HG03095 (cell line): ENCODE data around the gene PALS1.
"Not testable (repeated sequence)": the region's sequence is repeated elsewhere in the genome, so short reads cannot be mapped to it uniquely, and the experiment has no call there.

Source experiments
- ATAC-seq: cut with Tn5 transposase; IDR thresholded peaks from one replicate; pipeline ENCODE4 v1.9.1; 2021; ENCODE audit warnings: moderate library complexity; ENCODE audit not compliant: unreplicated experiment

Gene PALS1

DNA sequence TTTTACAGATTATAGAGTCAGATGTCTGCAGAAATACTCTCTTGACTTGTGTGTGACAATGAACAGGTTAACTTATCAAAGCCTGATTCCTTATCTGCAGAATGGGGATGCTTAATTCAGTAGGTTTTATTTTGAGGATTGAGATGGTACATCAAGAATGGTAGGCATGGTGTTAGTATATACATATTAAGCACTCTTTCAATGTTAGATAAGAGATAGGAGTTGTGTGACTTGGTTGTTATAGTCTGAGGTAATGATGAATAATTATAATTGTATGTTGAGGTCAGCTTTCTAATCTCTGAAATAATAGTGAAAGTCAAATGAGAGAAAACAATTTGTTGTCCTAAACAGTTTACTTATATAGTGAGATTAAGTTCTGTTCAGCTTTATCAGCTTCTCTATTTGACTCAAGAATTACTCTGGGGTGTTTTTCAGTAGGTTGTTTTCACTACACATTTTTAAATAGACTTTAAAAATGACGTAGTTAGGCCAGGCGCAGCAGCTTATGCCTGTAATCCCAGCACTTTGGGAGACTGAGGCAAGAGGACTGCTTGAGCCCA is 11.9 kb downstream of the PALS1 start:
- no peak for ATAC-seq

DNA sequence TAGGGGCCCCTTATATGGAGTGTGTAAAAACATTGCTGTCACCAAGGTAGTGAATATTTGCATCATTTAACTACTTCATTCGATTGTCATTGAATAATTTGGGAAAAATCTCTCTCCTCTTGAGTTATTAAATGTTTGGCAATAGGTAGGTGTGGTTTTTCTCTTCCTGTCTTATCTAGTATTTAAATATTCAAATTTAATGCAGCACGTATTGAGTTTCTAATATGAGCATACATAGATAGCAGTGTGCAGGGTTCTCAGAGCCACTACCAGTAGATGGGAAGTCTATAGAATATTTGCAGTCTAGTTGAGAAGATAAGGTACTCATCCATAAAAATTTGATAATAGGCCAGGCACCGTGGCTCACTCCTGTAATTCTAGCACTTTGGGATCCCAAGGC is 16.7 kb downstream of the PALS1 start:
- ATAC-seq = no peak

DNA sequence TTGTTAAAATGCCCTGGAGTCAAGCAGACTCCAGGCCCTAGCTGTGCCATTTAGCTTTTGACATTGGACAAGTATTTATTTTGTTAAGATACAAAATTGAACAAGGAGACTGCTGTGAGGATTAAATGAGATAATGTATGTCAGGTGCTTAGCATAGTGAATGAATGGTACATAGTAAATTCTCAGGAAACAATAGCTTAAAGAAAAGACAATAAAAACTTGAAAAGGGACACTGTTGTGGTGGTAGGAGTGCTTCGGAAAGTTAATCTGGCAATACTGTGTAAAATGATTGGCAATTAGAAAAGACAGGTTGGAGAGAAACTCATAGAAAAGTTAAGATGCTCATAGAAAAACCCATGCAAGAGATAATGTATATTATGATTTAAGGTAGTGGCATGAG is 19.7 kb downstream of the PALS1 start:
- no peak for ATAC-seq

DNA sequence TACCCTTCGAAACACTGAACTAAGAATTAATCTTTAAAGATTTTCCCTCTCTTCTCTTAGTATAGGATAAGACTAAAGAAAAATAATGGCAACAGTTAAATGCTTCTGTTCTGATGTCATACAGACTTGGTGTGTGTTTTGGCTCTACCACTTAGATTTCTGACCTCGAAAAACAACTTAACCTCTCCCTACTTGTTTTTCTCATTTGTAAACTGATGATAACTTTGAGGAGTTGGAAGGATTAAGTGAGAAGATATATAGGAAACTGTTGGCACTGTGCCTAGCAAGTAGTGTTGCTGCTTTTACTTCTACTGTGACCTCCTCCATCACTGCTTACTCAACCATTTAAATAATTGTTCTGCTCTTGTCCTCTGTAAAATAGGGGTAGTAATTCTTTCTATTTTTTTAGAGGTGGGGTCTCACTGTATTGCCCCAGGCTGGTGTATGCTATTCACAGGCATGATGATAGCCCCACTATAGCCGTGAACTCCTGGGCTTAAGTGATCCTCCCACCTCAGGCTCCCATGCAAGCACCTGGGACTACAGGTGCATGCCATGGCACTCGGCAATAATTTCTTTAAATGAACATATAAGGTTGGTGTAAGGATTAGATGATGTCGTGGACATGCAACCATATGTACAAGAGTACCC is 22.4 kb downstream of the PALS1 start:
- no peak for ATAC-seq

DNA sequence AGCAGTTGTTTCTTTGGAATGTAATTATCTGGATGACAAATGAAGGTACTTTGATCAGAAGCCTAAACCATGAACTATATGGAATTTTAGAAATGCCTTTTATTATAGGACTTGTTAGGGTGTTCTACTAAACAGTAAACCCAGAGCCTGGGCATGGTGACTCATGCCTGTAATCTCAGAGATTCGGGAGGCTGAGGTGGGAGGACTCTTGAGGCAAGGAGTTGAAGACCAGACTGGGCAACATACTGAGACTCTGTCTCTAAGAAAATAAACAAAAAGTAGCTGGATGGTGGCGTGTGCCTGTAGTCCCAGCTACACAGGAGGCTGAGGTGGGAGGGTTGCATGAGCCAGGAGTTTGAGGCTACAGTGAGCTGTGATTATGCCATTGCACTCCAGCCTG is 23.9 kb downstream of the PALS1 start:
- ATAC-seq = no peak

DNA sequence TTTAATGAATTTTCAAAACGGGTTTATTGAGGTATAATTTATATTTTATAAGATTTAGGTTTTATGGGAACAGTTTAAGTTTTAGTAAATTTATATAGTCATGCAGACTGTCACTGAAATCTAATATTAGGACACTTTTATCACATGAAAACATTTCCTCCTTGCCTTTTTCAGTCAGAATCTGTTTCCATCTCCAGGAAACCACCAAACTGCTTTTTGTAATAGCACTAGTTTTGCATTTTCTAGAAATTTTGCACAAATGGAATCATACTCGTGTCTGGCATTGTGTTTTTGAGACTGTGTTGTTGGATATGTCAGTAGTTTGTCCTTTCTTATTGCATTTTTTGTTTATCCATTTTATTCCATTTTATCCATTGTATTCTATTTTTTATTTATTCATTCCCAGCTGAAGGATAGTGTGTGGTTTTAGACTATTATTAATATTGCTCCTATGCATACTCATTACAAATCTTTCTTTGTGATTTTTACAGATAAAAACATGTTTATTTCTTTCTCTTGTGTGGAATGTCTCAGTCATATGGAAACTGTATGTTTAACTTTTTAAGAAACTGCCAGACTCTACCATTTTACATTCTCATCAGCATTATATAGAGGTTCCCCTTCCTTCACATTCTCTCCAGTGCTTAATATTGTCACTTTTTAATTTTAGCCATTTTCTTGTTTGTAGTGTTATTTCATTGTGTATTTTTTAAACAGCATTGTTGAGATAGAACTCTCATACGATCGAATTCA is 26.5 kb downstream of the PALS1 start:
- ATAC-seq = no peak

DNA sequence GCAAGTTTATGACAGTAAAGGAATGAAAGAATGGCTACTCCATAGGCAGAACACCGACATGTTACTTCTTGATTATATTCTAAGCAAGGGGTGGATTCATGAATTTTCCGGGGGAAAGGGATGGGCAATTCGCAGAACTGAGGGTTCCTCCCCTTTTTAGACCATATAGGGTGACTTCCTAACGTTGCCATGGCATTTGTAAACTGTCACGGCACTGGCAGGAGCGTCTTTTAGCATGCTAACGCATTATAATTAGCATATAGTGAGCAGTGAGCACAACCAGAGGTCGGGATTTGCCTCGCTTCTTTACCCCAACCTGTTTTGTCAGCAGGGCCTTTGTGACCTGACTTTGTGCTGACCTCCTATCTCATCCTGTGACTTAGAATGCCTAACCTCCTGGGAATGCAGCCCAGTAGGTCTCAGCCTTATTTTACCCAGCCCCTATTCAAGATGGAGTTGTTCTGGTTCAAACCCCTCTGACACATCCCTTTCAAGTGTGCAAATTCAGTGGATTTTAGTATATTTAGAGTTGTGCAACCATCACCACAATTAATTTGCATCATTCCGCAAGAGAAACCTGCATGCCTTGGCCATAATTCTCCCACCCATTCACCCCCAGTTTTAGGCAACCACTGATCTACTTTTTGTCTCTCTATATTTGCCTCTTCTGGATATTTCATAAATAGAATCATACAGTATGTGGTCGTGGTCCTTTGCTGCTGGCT is 27.4 kb downstream of the PALS1 start:
- no peak for ATAC-seq

DNA sequence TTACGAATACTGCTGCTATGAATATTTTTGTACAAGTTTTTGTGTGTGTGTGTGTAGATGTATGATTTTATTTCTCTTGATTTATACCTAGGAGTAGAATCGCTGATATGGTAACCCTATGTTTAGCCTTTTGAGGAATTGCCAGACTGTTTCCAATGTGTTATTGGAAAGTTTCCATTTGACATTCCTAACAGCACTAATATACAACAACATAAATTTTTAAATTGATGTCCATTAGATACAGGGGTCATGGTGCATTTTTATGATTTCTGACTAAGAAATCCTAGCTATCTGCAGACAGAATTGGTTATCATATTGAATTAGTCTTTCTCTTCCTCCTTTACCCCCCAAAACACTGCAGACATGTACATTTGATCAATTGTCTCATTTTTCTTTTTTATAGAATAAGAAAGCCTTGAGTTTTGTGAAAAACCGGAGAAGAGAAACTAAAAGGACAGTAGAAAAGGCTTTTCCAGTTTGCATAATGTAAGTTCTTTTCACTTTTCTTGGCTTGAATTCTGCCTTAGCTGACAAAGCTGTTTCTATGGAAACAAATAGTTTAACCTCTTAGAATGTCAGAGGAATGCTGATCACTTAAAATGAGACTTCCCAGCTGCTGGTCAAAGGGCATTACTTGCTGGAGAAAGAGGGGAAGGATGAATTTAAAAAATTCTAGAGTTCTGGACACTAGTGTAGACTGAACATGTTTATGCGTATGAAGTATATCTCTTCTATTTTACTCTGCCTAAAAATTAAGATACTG is 28.2 kb downstream of the PALS1 start:
- ATAC-seq = no peak

DNA sequence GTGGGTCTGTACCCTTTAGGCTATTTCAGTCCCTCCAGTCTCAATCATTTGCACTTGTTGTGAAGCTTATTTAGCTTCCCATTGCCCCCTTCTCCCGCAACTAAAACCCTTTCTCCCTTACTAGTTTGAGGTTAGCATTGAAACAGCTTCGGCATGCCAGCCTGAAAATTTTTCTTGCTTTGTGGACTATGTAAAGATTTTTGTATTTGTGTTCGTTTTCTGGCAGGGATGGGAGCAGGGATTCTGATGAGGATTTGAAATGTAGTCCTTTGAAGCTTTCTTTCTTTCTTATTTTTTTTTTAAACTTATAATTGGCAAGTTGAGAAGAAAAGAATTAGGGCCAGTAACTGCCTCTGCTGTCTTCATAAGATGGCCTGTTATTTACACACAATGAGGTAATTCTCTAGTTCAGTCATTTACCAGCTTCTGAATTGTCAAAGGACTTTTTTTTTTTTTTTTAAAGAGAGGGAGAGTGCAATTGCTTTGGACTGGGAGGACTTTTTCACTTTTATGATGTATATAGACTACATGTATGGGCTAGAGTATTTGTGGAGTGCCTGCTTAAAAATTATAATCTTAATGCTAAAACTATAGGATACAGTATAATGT is 29.0 kb downstream of the PALS1 start:
- no peak for ATAC-seq

DNA sequence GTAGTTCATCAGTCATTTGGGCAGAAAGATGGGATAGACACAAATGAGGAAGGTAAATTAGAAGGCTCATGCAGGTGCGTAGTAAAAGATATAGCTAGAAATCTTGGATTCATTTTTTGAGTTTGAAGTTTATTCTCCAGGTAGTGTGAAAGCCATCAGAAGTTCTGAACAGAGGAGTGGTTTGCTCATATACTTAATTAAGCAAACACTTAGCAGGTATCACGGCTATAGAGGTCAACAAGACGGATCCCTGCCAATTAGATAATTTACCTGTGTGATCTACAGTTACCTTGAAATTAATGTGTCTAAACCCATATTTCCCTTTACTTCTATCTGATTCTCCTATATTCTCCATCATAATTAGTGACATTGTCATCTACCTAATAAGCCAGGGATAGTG is 29.7 kb downstream of the PALS1 start:
- no peak for ATAC-seq

DNA sequence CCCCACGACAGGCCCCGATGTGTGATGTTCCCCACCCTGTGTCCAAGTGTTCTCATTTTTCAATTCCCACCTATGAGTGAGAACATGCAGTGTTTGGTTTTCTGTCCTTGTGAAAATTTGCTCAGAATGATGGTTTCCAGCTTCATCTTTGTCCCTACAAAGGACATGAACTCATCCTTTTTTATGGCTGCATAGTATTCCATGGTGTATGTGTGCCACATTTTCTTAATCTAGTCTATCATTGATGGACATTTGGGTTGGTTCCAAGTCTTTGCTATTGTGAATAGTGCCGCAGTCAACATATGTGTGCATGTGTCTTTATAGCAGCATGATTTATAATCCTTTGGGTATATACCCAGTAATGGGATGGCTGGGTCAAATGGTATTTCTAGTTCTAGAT is 32.0 kb downstream of the PALS1 start:
- not testable (repeated sequence) for ATAC-seq

DNA sequence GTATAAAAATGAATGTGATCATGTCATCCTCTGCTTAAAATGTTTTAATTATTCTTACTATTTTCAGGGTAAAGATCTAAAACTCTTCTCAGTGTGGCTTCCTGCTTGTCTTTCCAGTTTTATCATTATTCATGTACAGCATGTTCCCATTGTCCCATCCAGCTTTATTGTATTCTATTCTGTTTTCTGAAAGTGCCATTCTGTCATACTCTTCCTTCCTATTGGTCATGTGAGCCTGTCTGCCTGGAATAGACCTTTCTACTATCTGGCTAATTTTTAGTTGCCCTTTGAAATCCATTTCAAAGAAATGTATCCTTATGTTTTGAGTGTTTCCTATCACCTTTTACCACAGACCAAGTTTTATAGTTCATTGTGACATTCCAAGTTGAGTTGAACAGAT is 34.9 kb downstream of the PALS1 start:
- no peak for ATAC-seq

DNA sequence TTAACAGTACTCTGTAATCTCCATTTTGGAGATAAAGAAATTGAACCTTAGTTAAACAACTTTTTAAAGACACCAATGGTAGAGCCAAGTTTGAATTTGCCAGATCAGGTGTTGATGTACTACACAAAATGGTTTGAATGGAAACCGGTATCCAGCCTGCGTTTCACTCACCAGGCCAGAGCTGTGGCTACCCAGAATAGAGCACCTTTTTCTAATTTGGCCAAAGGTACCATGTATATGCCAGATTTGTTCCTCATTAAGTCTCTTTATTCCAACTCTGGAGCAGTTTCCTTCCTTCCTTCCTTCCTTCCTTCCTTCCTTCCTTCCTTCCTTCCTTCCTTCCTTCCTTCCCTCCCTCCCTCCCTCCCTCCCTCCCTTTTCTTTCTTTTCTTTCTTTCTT is 39.3 kb downstream of the PALS1 start:
- ATAC-seq = no peak

DNA sequence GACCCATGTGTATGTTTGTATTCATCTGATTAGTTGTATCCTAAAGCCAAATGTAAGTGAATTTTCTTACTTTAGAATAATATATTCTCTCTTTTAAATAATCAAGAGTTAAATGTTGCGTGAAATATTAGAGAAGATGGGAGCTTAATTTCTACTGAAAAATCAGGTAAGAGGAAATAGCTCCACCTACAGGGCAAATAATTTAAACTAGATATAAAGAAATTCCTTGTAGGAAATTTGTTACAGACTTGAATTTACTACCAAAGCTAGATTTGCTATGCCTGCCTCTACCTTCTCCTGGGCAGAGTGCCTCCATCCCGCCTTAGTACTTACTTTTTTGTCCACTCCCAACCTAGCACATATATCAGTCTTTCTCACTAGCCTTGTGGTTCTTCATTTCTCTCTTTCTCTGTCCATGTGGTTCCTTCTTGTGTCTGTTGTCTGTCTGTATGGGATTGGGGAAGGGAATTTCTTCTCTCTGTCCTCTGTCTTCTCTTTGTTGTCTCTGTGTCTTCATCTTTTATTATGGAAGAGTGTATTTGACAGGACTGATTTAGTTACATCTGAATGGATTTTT is 44.7 kb downstream of the PALS1 start:
- no peak for ATAC-seq
